GM03348 (cell line): ENCODE results near the gene FMC1.

Experiments used
- DNase-seq: peaks from one replicate; pipeline ENCODE4 v3.0.0; 2012; ENCODE audit warnings: low spot score

The FMC1 gene

GRCh38 chr7:139374246-139374645 is 33.1 kb downstream of the FMC1 start:
- DNase-seq, result no peak

DNA sequence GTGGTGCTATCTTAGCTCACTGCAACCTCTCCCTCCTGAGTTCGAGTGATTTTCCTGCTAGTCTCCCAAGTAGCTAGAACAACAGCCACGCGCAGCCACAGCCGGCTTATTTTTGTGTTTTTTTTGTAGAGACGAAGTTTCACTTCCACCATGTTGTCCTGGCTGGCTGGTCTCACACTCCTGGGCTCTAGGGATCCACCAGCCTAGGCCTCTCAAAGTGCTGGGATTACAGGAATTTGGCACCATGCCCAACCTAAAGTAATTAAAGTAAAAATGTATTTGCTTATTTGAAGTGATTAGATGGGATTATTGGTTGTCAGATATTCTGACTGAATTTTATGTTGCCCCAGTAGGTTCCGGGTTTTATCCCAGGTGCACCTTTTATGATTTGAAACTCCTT is 41.3 kb downstream of the FMC1 start:
- DNase-seq, result no peak

DNA sequence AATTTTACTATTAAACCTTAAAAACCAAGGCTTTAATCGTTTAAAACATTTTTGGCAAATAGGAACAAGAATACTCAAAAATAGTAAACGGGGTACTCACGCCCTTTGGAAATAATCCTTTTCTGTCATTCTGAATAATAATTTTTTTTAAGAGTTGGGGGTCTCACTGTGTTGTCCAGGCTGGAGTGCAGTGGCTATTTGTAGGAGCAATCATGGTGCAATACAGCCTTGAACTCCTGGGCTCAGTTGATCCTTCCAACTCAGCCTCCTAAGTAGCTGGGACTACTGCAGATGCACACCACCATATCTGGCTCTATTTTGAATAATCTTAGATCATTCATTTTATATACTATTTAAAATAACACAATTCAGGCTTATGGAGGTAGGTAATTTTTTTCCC is 43.5 kb downstream of the FMC1 start:
- DNase-seq, result no peak

DNA sequence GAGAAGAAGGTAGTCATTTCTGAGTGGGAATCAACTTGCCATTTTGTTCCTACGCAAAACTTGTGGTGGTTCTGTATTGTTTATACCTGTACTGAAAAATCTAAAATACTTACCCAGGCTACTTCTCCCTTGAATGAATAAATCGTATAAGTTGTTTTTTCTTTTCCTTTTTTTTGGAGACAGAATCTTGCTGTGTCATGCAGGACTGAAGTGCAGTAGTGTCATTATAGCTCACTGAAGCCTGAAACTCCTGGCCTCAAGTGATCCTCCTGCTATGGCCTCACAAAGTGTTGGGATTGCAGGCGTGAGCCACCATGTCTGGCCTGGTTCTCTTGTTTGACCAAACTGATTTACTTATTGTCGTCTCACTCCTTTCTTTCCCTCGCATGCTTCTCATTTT is 46.5 kb downstream of the FMC1 start:
- DNase-seq, result no peak

DNA sequence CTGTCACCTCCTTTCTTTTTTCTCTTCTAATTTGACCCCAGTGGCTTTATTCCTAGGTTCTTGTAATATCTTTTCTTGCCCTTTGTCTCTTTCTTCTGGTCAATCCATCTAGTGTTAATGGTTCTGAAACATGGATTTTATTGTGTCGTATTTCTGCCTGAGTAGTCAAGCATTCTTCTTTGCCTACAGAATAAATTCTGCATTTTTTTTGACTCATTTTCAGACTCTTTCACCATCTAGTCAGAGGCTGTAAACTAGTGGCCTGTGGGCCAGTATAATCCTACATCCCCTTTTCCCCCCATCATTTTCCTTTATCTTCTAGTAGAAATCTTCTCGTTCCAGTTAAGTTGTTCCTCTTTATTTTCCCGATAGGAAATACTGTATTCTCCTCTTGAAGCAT is 48.0 kb downstream of the FMC1 start:
- DNase-seq, result no peak

GRCh38 chr7:139389774-139390173 is 48.6 kb downstream of the FMC1 start:
- no peak for DNase-seq

DNA sequence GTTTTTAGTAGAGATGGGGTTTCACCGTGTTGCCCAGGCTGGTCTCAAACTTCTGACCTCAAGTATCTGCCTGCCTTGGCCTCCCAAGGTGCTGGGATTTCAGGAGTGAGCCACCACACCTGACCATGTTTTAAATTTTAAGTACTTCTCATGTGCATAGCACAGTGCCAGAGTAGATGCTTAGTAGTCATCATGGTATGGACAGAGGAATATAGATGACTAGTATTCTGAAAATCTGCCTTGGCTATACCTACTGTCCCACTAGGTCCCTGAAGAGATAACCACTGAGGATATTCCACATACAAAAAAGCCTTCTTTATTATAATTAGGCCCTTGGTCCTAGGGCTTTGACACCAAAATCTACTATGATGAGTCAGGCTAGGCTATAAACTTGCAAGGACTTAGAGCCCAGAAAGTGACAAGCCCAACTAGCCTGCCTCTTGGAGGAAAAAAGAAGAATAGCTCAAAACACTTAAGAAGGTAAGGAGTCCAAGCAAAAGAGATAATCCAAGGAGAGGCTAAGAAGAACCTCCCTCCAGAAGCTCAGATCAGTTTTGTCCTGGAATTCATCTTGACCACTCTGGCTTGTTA is 52.6 kb downstream of the FMC1 start:
- DNase-seq, result no peak

DNA sequence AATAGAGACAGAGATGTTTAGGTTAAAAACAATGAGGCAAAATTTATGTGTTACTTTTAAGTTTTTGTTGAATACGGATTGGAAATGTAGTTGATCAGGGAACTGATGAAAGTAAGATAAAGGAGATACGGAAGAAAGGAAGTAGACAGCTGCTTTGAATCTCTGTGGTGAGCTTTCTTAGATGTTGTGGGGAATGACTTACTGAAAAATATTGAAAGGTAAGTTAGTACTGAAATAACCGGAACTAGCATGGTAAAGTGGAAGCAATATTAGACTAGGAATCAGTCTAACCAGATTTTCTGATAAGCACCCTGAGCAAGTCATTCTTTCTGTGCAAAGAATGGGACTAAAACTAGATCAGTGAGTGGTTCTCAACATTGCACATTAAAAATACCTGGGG is 53.4 kb downstream of the FMC1 start:
- DNase-seq, result no peak
